Hepatocyte (in vitro differentiated cells): ENCODE data around the gene IFFO2.

Experiments
- EZH2 ChIP-seq: fragments of 200-600 bp; sonication (generic); IDR thresholded peaks from 2 replicates; pipeline ENCODE4 v1.6.1; 2016; ENCODE audit warnings: antibody characterized with exemption, mild to moderate bottlenecking, borderline replicate concordance
- EZH2phosphoT487 ChIP-seq: fragments of 200-600 bp; sonication (generic); IDR thresholded peaks from one replicate; pipeline ENCODE4 v1.6.1; 2018; ENCODE audit warnings: antibody characterized with exemption, mild to moderate bottlenecking, low read depth, moderate library complexity; ENCODE audit not compliant: unreplicated experiment, severe bottlenecking
- TF ChIP-seq, protein P1 (sequence below): fragments of 200-600 bp; sonication (generic); IDR thresholded peaks from 2 replicates; pipeline ENCODE4 v1.5.1; 2016; ENCODE audit warnings: antibody characterized with exemption, mild to moderate bottlenecking; ENCODE audit not compliant: poor library complexity

DNA sequence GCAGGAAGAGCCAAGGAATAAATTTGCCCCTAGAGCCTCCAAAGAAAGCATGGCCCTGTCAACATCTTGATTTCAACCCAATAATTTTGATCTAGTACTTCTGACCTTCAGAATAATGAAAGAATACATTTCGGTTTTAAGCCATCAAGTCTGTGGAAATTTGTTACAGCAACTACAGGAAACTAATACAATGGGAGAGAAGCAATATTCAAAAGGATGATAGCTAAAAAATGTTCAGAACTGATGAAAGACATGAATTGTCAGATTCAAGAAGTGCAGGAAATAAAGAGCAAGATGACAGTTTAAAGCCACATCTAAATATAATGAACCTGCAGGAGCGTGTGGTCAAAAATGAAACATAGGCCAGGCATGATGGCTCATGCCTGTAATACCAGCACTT lies 24.8 kb upstream of the IFFO2 start:
- TF ChIP-seq, protein P1, sequence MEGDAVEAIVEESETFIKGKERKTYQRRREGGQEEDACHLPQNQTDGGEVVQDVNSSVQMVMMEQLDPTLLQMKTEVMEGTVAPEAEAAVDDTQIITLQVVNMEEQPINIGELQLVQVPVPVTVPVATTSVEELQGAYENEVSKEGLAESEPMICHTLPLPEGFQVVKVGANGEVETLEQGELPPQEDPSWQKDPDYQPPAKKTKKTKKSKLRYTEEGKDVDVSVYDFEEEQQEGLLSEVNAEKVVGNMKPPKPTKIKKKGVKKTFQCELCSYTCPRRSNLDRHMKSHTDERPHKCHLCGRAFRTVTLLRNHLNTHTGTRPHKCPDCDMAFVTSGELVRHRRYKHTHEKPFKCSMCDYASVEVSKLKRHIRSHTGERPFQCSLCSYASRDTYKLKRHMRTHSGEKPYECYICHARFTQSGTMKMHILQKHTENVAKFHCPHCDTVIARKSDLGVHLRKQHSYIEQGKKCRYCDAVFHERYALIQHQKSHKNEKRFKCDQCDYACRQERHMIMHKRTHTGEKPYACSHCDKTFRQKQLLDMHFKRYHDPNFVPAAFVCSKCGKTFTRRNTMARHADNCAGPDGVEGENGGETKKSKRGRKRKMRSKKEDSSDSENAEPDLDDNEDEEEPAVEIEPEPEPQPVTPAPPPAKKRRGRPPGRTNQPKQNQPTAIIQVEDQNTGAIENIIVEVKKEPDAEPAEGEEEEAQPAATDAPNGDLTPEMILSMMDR = no peak
- no peak for TF ChIP-seq EZH2
- no peak for TF ChIP-seq EZH2phosphoT487
